PFSK-1 (cell line): ENCODE data around the gene FAM210A.

Experiments
- FOXP2 ChIP-seq: optimal IDR thresholded peaks from 2 replicates; pipeline ENCODE3; 2011; ENCODE audit warnings: borderline replicate concordance, control low read depth, inconsistent platforms; ENCODE audit not compliant: insufficient read depth; ENCODE audit errors: extremely low read length, extremely low read depth
- POLR2AphosphoS5 ChIP-seq: IDR thresholded peaks from 2 replicates; pipeline ENCODE4 v1.6.1; 2012; ENCODE audit warnings: low read depth, mild to moderate bottlenecking, control low read depth, low read length, moderate library complexity
- REST ChIP-seq, 2 experiments: IDR thresholded peaks; 2 replicates each; pipeline versions ENCODE4 v1.6.1 to v1.8.0; 2011 to 2012; ENCODE audit warnings: low read depth in 2 of 2, low read length in 2 of 2, control low read depth in 1 of 2, inconsistent platforms in 1 of 2, mild to moderate bottlenecking in 1 of 2, moderate library complexity in 1 of 2; ENCODE audit not compliant: insufficient read depth in 1 of 2
- SIN3A ChIP-seq: IDR thresholded peaks from 2 replicates; pipeline ENCODE4 v1.6.1; 2012; ENCODE audit warnings: mild to moderate bottlenecking, low read length, moderate library complexity, borderline replicate concordance; ENCODE audit not compliant: insufficient read depth
- TAF1 ChIP-seq: IDR thresholded peaks from 2 replicates; pipeline ENCODE4 v1.6.1; 2012; ENCODE audit warnings: low read length, control low read depth, borderline replicate concordance; ENCODE audit not compliant: insufficient read depth

Gene FAM210A

GRCh38 chr18:13625843-13626543 lies 100.4 kb downstream of the FAM210A start:
- no peak for TF ChIP-seq FOXP2

- TF ChIP-seq POLR2AphosphoS5 (no peak), FOXP2 (no peak), SIN3A (no peak), TAF1 (no peak), REST (IDR thresholded peaks at IDR 0.05; ENCODE audit: insufficient read depth in 1 of 2, low read depth in 2 of 2, low read length in 2 of 2) (no peak)
Observed at GRCh38 chr18:13625355-13625754, 101.0 kb downstream of the FAM210A start.

- no peak for TF ChIP-seq FOXP2
- TF ChIP-seq POLR2AphosphoS5 = no peak
- TF ChIP-seq REST (IDR thresholded peaks at IDR 0.05; ENCODE audit: insufficient read depth in 1 of 2, low read depth in 2 of 2, low read length in 2 of 2) = no peak
- TF ChIP-seq SIN3A = no peak
- TF ChIP-seq TAF1 = no peak
Observed at GRCh38 chr18:13624563-13625237, 101.7 kb downstream of the FAM210A start.

GRCh38 chr18:13623871-13624270 lies 102.5 kb downstream of the FAM210A start:
- TF ChIP-seq FOXP2 = no peak
- TF ChIP-seq POLR2AphosphoS5 = no peak
- no peak for TF ChIP-seq TAF1
- TF ChIP-seq REST (IDR thresholded peaks at IDR 0.05; ENCODE audit: insufficient read depth in 1 of 2, low read depth in 2 of 2, low read length in 2 of 2) = no peak
- TF ChIP-seq SIN3A = no peak

GRCh38 chr18:13623348-13623747 lies 103.0 kb downstream of the FAM210A start:
- TF ChIP-seq POLR2AphosphoS5 (no peak), SIN3A (no peak), REST (IDR thresholded peaks at IDR 0.05; ENCODE audit: insufficient read depth in 1 of 2, low read depth in 2 of 2, low read length in 2 of 2) (no peak), TAF1 (no peak), FOXP2 (no peak)
